Measurements from ENCODE around the gene CELSR1.

The CELSR1 gene

GRCh38 chr22:46442217-46442853, 95.1 kb downstream of the CELSR1 start:
- Histone ChIP-seq H3K27ac (no peak overlapping the region), H3K4me3 (no peak overlapping the region), H3K4me1 (peaks cover 49% of the 10 kb centered on the region), H4K20me1 (0 out of 2 replicates have a peak, but pooled peaks cover 9% of the 10 kb centered on the region), H3K36me3 (no peaks in the 10 kb centered on the region), H3K9ac (no peak overlapping the region), H3K27me3 (no peaks in the 10 kb centered on the region), H3K4me2 (no peak overlapping the region), H3K9me3 (no peaks in the 10 kb centered on the region)
- no peak for TF ChIP-seq Cebpa-rat (IDR thresholded peaks at IDR 0.05)

- Histone ChIP-seq H3K27ac (no peak overlapping the region), H3K4me2 (no peak overlapping the region), H3K4me3 (no peak overlapping the region), H3K4me1 (peaks cover 31% of the 10 kb centered on the region), H3K27me3 (no peaks in the 10 kb centered on the region), H3K9me3 (no peaks in the 10 kb centered on the region), H3K9ac (no peak overlapping the region), H3K36me3 (no peaks in the 10 kb centered on the region), H4K20me1 (no peaks in the 10 kb centered on the region)
- no peak for TF ChIP-seq Cebpa-rat (IDR thresholded peaks at IDR 0.05)
Measured at GRCh38 chr22:46439576-46440465, 97.6 kb downstream of the CELSR1 start.

GRCh38 chr22:46439111-46439510, 98.3 kb downstream of the CELSR1 start:
- H4K20me1 ChIP-seq = no peaks in the 10 kb centered on the region
- H3K27ac ChIP-seq = no peak overlapping the region
- no peak for TF ChIP-seq Cebpa-rat (IDR thresholded peaks at IDR 0.05)

GRCh38 chr22:46437671-46438440, 99.6 kb downstream of the CELSR1 start:
- Histone ChIP-seq H3K36me3 (no peaks in the 10 kb centered on the region), H4K20me1 (no peaks in the 10 kb centered on the region), H3K27me3 (no peaks in the 10 kb centered on the region), H3K27ac (no peak overlapping the region), H3K4me1 (peaks cover 32% of the 10 kb centered on the region), H3K9ac (no peak overlapping the region), H3K4me3 (no peak overlapping the region), H3K9me3 (no peaks in the 10 kb centered on the region), H3K4me2 (peak overlapping the region; percentile 32; the same call in 1 of the 2 replicates)
- TF ChIP-seq Cebpa-rat (IDR thresholded peaks at IDR 0.05) = no peak

More at GRCh38 chr22:46439111-46439510, 98.3 kb downstream of the CELSR1 start:
- H3K36me3 ChIP-seq = no peaks in the 10 kb centered on the region
- H3K9me3 ChIP-seq = no peaks in the 10 kb centered on the region
- no peak overlapping the region for H3K4me2 ChIP-seq
- no peaks in the 10 kb centered on the region for H3K27me3 ChIP-seq
- no peak overlapping the region for H3K4me3 ChIP-seq
- peaks cover 27% of the 10 kb centered on the region for H3K4me1 ChIP-seq
- no peak overlapping the region for H3K9ac ChIP-seq

- H3K4me2 ChIP-seq = no peak overlapping the region
- H3K4me3 ChIP-seq = no peak overlapping the region
- no peaks in the 10 kb centered on the region for H3K36me3 ChIP-seq
- no peak overlapping the region for H3K9ac ChIP-seq
- H3K4me1 ChIP-seq = peaks cover 44% of the 10 kb centered on the region
- H3K27me3 ChIP-seq = no peaks in the 10 kb centered on the region
- no peaks in the 10 kb centered on the region for H3K9me3 ChIP-seq
- no peaks in the 10 kb centered on the region for H4K20me1 ChIP-seq
- TF ChIP-seq Cebpa-rat (IDR thresholded peaks at IDR 0.05) = no peak
- H3K27ac ChIP-seq = no peak overlapping the region
Measured at GRCh38 chr22:46436595-46437175, 100.7 kb downstream of the CELSR1 start.

- peak overlapping the region; percentile 89; the same call in 1 of the 2 replicates for H3K27ac ChIP-seq
- no peaks in the 10 kb centered on the region for H3K9me3 ChIP-seq
- no peak overlapping the region for H3K9ac ChIP-seq
- no peak overlapping the region for H3K4me3 ChIP-seq
- H4K20me1 ChIP-seq = no peaks in the 10 kb centered on the region
- no peaks in the 10 kb centered on the region for H3K27me3 ChIP-seq
- peaks cover 69% of the 10 kb centered on the region for H3K4me1 ChIP-seq
- H3K36me3 ChIP-seq = no peaks in the 10 kb centered on the region
- peak overlapping the region; percentile 94 for H3K4me2 ChIP-seq
- TF ChIP-seq Cebpa-rat (IDR thresholded peaks at IDR 0.05) = no peak
Measured at GRCh38 chr22:46433318-46433717, 104.1 kb downstream of the CELSR1 start.

- peak overlapping the region; percentile 94 for H3K4me2 ChIP-seq
- H4K20me1 ChIP-seq = no peaks in the 10 kb centered on the region
- H3K9ac ChIP-seq = peak overlapping the region; percentile 75
- H3K27ac ChIP-seq = peak overlapping the region; percentile 89
- TF ChIP-seq Cebpa-rat (IDR thresholded peaks at IDR 0.05) = no peak
- no peaks in the 10 kb centered on the region for H3K36me3 ChIP-seq
- H3K4me1 ChIP-seq = peaks cover 70% of the 10 kb centered on the region
- H3K9me3 ChIP-seq = no peaks in the 10 kb centered on the region
- no peaks in the 10 kb centered on the region for H3K27me3 ChIP-seq
- H3K4me3 ChIP-seq = peak overlapping the region; percentile 55
Measured at GRCh38 chr22:46432164-46433068, 105.0 kb downstream of the CELSR1 start.

GRCh38 chr22:46430961-46431838, 106.2 kb downstream of the CELSR1 start:
- no peaks in the 10 kb centered on the region for H3K36me3 ChIP-seq
- H3K27me3 ChIP-seq = no peaks in the 10 kb centered on the region
- H3K4me3 ChIP-seq = no peak overlapping the region
- H3K27ac ChIP-seq = peak overlapping the region; percentile 89; the same call in 1 of the 2 replicates
- H3K9ac ChIP-seq = no peak overlapping the region
- H3K9me3 ChIP-seq = peaks cover 7% of the 10 kb centered on the region
- peak overlapping the region; percentile 94; the same call in 1 of the 2 replicates for H3K4me2 ChIP-seq
- no peaks in the 10 kb centered on the region for H4K20me1 ChIP-seq
- TF ChIP-seq Cebpa-rat (IDR thresholded peaks at IDR 0.05) = no peak
- H3K4me1 ChIP-seq = peaks cover 70% of the 10 kb centered on the region

Measured in BLaER1 (cell line).